Neuronal stem cell (in vitro differentiated cells): ENCODE data around the gene LNX2.

Experiments used
- DNase-seq: peaks from one replicate; pipeline ENCODE4 v3.0.0-alpha.2; 2013; ENCODE audit warnings: low spot score
- H2AFZ ChIP-seq: one replicate; pipeline ENCODE4 v1.6.1; 2013; ENCODE audit warnings: mild to moderate bottlenecking, low read length, inconsistent platforms
- H2AK5ac ChIP-seq: 2 replicates; pipeline ENCODE4 v1.6.1; 2013; ENCODE audit warnings: low read depth, mild to moderate bottlenecking, inconsistent platforms, low read length, moderate library complexity, mixed read lengths
- H2BK120ac ChIP-seq: 2 replicates; pipeline ENCODE4 v1.6.1; 2013; ENCODE audit warnings: low read depth, mild to moderate bottlenecking, inconsistent platforms, low read length, moderate library complexity, mixed read lengths
- H2BK12ac ChIP-seq: one replicate; pipeline ENCODE4 v1.6.1; 2013; ENCODE audit warnings: low read length, inconsistent platforms
- H2BK15ac ChIP-seq: 2 replicates; pipeline ENCODE4 v1.6.1; 2013; ENCODE audit warnings: mild to moderate bottlenecking, low read length, inconsistent platforms, mixed read lengths
- H2BK5ac ChIP-seq: one replicate; pipeline ENCODE4 v1.6.1; 2013; ENCODE audit warnings: inconsistent platforms, mild to moderate bottlenecking, low read length, moderate library complexity
- H3K14ac ChIP-seq: one replicate; pipeline ENCODE4 v1.6.1; 2013; ENCODE audit warnings: low read length, inconsistent platforms
- H3K18ac ChIP-seq: 2 replicates; pipeline ENCODE4 v1.6.1; 2013; ENCODE audit warnings: low read length, inconsistent platforms
- H3K23ac ChIP-seq: 2 replicates; pipeline ENCODE4 v1.6.1; 2013; ENCODE audit warnings: low read depth, mild to moderate bottlenecking, mixed read lengths, low read length, inconsistent platforms; ENCODE audit not compliant: poor library complexity
- H3K27ac ChIP-seq: replicated peaks from 3 replicates; pipeline ENCODE4 v1.5.1; 2013; ENCODE audit warnings: low read length, inconsistent platforms
- H3K27me3 ChIP-seq, 3 experiments: 2 replicates each; pipeline ENCODE4 v1.6.1; 2013; ENCODE audit warnings: low read length in 3 of 3, mild to moderate bottlenecking in 2 of 3, inconsistent platforms in 1 of 3, low read depth in 1 of 3, mixed read lengths in 1 of 3, moderate library complexity in 1 of 3; ENCODE audit not compliant: control insufficient read depth in 3 of 3, insufficient read depth in 3 of 3
- H3K36me3 ChIP-seq, 2 donors: replicated peaks in 1 of 2; 2 replicates each; pipeline ENCODE4 v1.6.1; 2013; ENCODE audit warnings: low read length in 2 of 2; ENCODE audit not compliant: control insufficient read depth in 2 of 2, insufficient read depth in 2 of 2
- H3K4ac ChIP-seq: 2 replicates; pipeline ENCODE4 v1.6.1; 2013; ENCODE audit warnings: inconsistent platforms, mild to moderate bottlenecking, low read length, moderate library complexity
- H3K4me1 ChIP-seq, 2 donors: 1 replicate in 1 of 2; 2 replicates in 1 of 2; pipeline ENCODE4 v1.6.1; 2013; ENCODE audit warnings: low read length in 2 of 2, low read depth in 1 of 2; ENCODE audit not compliant: control insufficient read depth in 2 of 2, insufficient read depth in 1 of 2
- H3K4me2 ChIP-seq: one replicate; pipeline ENCODE4 v1.6.1; 2013; ENCODE audit warnings: mild to moderate bottlenecking, low read length, inconsistent platforms; ENCODE audit not compliant: insufficient read depth, poor library complexity, severe bottlenecking
- H3K4me3 ChIP-seq, 2 donors: 2 replicates each; pipeline ENCODE4 v1.5.1; 2013; ENCODE audit warnings: low read length in 2 of 2, mild to moderate bottlenecking in 2 of 2, inconsistent platforms in 1 of 2, moderate library complexity in 1 of 2
- H3K79me1 ChIP-seq: one replicate; pipeline ENCODE4 v1.6.1; 2013; ENCODE audit warnings: low read depth, mild to moderate bottlenecking, inconsistent platforms, low read length, moderate library complexity
- H3K9ac ChIP-seq: one replicate; pipeline ENCODE4 v1.6.1; 2013; ENCODE audit warnings: mild to moderate bottlenecking, low read depth, low read length, inconsistent platforms; ENCODE audit not compliant: poor library complexity
- H3K9me3 ChIP-seq, 2 donors: replicated peaks in 1 of 2; 2 replicates each; pipeline versions ENCODE3 to v1.6.1; 2013; ENCODE audit warnings: low read length in 2 of 2, mild to moderate bottlenecking in 2 of 2, inconsistent platforms in 1 of 2, low read depth in 1 of 2, mixed read lengths in 1 of 2, moderate library complexity in 1 of 2; ENCODE audit not compliant: control insufficient read depth in 2 of 2, insufficient read depth in 1 of 2
- H4K8ac ChIP-seq: one replicate; pipeline ENCODE4 v1.6.1; 2013; ENCODE audit warnings: low read depth, mild to moderate bottlenecking, inconsistent platforms, low read length, moderate library complexity
- H4K91ac ChIP-seq: one replicate; pipeline ENCODE4 v1.6.1; 2013; ENCODE audit warnings: low read length, low read depth, mild to moderate bottlenecking, inconsistent platforms; ENCODE audit not compliant: poor library complexity
- WGBS, 2 donors: extraction: QIAGEN DNeasy Blood & Tissue Kit; methylation state at CpG; one replicate each; pipeline ENCODE4 v1.1.7; 2013; ENCODE audit warnings: missing lambda C conversion rate in 2 of 2, mixed read lengths in 1 of 2; ENCODE audit not compliant: insufficient read length in 2 of 2, insufficient replicate concordance in 1 of 2; ENCODE audit errors: extremely low coverage in 2 of 2; 5-methylcytosine and 5-hydroxymethylcytosine counted together

Gene LNX2

GRCh38 chr13:27533155-27533643, 87.1 kb downstream of the LNX2 start:
- Histone ChIP-seq H3K4me2 (peak overlapping the region; percentile 46), H2BK12ac (no peak overlapping the region), H2AFZ (peak overlapping the region; percentile 88), H3K79me1 (no peaks in the 10 kb centered on the region), H3K27ac (no peak overlapping the region), H3K18ac (peak overlapping the region; percentile 82), H3K14ac (no peak overlapping the region), H3K4ac (no peak overlapping the region), H4K8ac (peak overlapping the region; percentile 53), H2AK5ac (no peak overlapping the region), H2BK120ac (no peak overlapping the region), H3K9me3 (peaks cover 0 to 4% of the 10 kb centered on the region in 2 donors), H3K23ac (no peak overlapping the region), H3K4me3 (peak overlapping the region in 1 of 2 donors; percentile 25), H2BK15ac (no peak overlapping the region), H2BK5ac (no peak overlapping the region), H3K9ac (no peak overlapping the region), H3K27me3 (no peaks in the 10 kb centered on the region), H3K36me3 (no peaks in the 10 kb centered on the region), H3K4me1 (peaks cover 2 to 7% of the 10 kb centered on the region in 2 donors), H4K91ac (no peak overlapping the region)
- DNase-seq = peak; percentile 79
- no CpG with 5 or more reads among the region's 19 CpGs for WGBS, 2 donors

- no peak overlapping the region for H3K9ac ChIP-seq
- no peak overlapping the region for H2AFZ ChIP-seq
- peaks cover 0 to 14% of the 10 kb centered on the region in 2 donors for H3K9me3 ChIP-seq
- H2BK15ac ChIP-seq = no peak overlapping the region
- no peak overlapping the region for H3K4me2 ChIP-seq
- H2BK12ac ChIP-seq = no peak overlapping the region
- H3K4me3 ChIP-seq = no peak overlapping the region
- no peak overlapping the region for H3K14ac ChIP-seq
- no peak for DNase-seq
- no peak overlapping the region for H2BK120ac ChIP-seq
- H3K4me1 ChIP-seq = peaks cover 2 to 8% of the 10 kb centered on the region in 2 donors
- no peaks in the 10 kb centered on the region for H3K36me3 ChIP-seq
- H4K91ac ChIP-seq = no peak overlapping the region
- H3K27ac ChIP-seq = no peak overlapping the region
- H3K4ac ChIP-seq = no peak overlapping the region
- H2AK5ac ChIP-seq = no peak overlapping the region
- H3K23ac ChIP-seq = no peak overlapping the region
- no peaks in the 10 kb centered on the region for H3K79me1 ChIP-seq
- WGBS, 2 donors = no CpG with 5 or more reads among the region's 6 CpGs
- no peak overlapping the region for H4K8ac ChIP-seq
- H2BK5ac ChIP-seq = no peak overlapping the region
- no peak overlapping the region for H3K18ac ChIP-seq
- peaks cover 0 to 2% (median 0%) of the 10 kb centered on the region in 3 experiments for H3K27me3 ChIP-seq
These were observed 91.4 kb downstream of the LNX2 start for GRCh38 chr13:27528908-27529307.

- no CpG with 5 or more reads among the region's 3 CpGs for WGBS, 2 donors
- Histone ChIP-seq H2AK5ac (no peak overlapping the region), H4K8ac (no peak overlapping the region), H3K27ac (no peak overlapping the region), H3K14ac (no peak overlapping the region), H2BK12ac (no peak overlapping the region), H3K27me3 (peaks cover 0 to 2% (median 0%) of the 10 kb centered on the region in 3 experiments), H2AFZ (no peak overlapping the region), H3K4me1 (peaks cover 0 to 3% of the 10 kb centered on the region in 2 donors), H3K4ac (no peak overlapping the region), H3K79me1 (no peaks in the 10 kb centered on the region), H2BK5ac (no peak overlapping the region), H3K36me3 (no peaks in the 10 kb centered on the region), H3K9ac (no peak overlapping the region), H2BK120ac (no peak overlapping the region), H2BK15ac (no peak overlapping the region), H3K9me3 (peaks cover 0 to 14% of the 10 kb centered on the region in 2 donors), H3K23ac (no peak overlapping the region), H3K18ac (no peak overlapping the region), H4K91ac (no peak overlapping the region), H3K4me3 (no peak overlapping the region), H3K4me2 (no peak overlapping the region)
- no peak for DNase-seq
These were observed 93.8 kb downstream of the LNX2 start for GRCh38 chr13:27526516-27526915.

- Histone ChIP-seq H3K4ac (no peak overlapping the region), H3K14ac (no peak overlapping the region), H3K27me3 (peaks cover 0 to 2% (median 0%) of the 10 kb centered on the region in 3 experiments), H4K91ac (no peak overlapping the region), H3K27ac (no peak overlapping the region), H3K4me3 (no peak overlapping the region), H2AFZ (no peak overlapping the region), H3K23ac (no peak overlapping the region), H2BK120ac (no peak overlapping the region), H3K4me2 (no peak overlapping the region), H3K9me3 (peaks cover 0 to 14% of the 10 kb centered on the region in 2 donors), H2AK5ac (no peak overlapping the region), H3K9ac (no peak overlapping the region), H3K36me3 (no peaks in the 10 kb centered on the region), H4K8ac (no peak overlapping the region), H2BK12ac (no peak overlapping the region), H3K79me1 (no peaks in the 10 kb centered on the region), H2BK5ac (no peak overlapping the region), H3K18ac (no peak overlapping the region), H3K4me1 (peaks cover 0 to 3% of the 10 kb centered on the region in 2 donors), H2BK15ac (no peak overlapping the region)
- no peak for DNase-seq
- WGBS, 2 donors = no CpG with 5 or more reads among the region's 14 CpGs
These were observed 95.1 kb downstream of the LNX2 start for GRCh38 chr13:27524981-27525975.
